ENCODE measurements around the gene IL1RN. TPM values are rescaled to one million over a fixed set of nuclear protein-coding genes. Genes with fewer than 3 reads are reported as not detected.

The IL1RN gene
- total and polyA plus RNA-seq, 2 of the 13 experiments (the other 11 are each of a cell fraction or from before 2014, with no cell fraction given), result 21.2 to 101 TPM

GRCh38 chr2:113126845-113127645 lies at the start of gene IL1RN (continued):
- TF ChIP-seq ZMAT5 (CRISPR knock-in tag; IDR thresholded peaks at IDR 0.05; ENCODE audit: borderline replicate concordance, low read depth) (no peak), ELF1 (CRISPR knock-in tag; IDR thresholded peaks at IDR 0.05) (0 out of 2 replicates have a peak, but pooled peaks have one; percentile 43), HNF4A (CRISPR knock-in tag; IDR thresholded peaks at IDR 0.05) (peak; percentile 98), ESRRA (CRISPR knock-in tag; IDR thresholded peaks at IDR 0.05; ENCODE audit: low read depth) (peak; percentile 91; the same call in 1 of the 2 replicates), ZNF773 (CRISPR knock-in tag; IDR thresholded peaks at IDR 0.05; ENCODE audit: borderline replicate concordance) (no peak), AGO1 (IDR thresholded peaks at IDR 0.05; ENCODE audit: low read depth, low read length, poor library complexity, severe bottlenecking) (no peak), ATF1 (CRISPR knock-in tag; IDR thresholded peaks at IDR 0.05) (peak; percentile 73), ZNF446 (CRISPR knock-in tag; IDR thresholded peaks at IDR 0.05) (peak; percentile 41; the same call in 1 of the 2 replicates), NFE2L1 (CRISPR knock-in tag; IDR thresholded peaks at IDR 0.05; ENCODE audit: borderline replicate concordance) (no peak), HMG20B (CRISPR knock-in tag; conservative IDR thresholded peaks at IDR 0.05) (0 out of 2 replicates have a peak, but pooled peaks have one; percentile 53), HOXA7 (CRISPR knock-in tag; IDR thresholded peaks at IDR 0.05) (no peak), ZNF577 (CRISPR knock-in tag; IDR thresholded peaks at IDR 0.05; ENCODE audit: borderline replicate concordance, low read depth) (no peak), ZNF646 (CRISPR knock-in tag; IDR thresholded peaks at IDR 0.05) (peak; percentile 81; the same call in 1 of the 2 replicates), ZNF142 (CRISPR knock-in tag; IDR thresholded peaks at IDR 0.05) (no peak), TEAD2 (CRISPR knock-in tag; IDR thresholded peaks at IDR 0.05) (no peak), ZNF263 (CRISPR knock-in tag; IDR thresholded peaks at IDR 0.05) (0 out of 2 replicates have a peak, but pooled peaks have one; percentile 23)
